HepG2 (cell line): ENCODE data around the gene ZNF514. TPM values are rescaled to one million over a fixed set of nuclear protein-coding genes. Genes with fewer than 3 reads are reported as not detected.

ENCODE experiments used
- ATAC-seq: fragments of 200-7000 bp; cut with Tn5 transposase; 3 replicates; pipeline ENCODE4 v1.9.1; 2020; ENCODE audit warnings: mild to moderate bottlenecking, moderate library complexity
- BruUV-seq: library from RNA; stranded (reverse); fragments of 400-500 nt; replicated peaks from 2 replicates; lab custom pipeline; 2021; lab: Mats Ljungman, UMichigan
- CTCF ChIA-PET: fragments of 300-600 bp; formaldehyde crosslinking; extraction: SDS; loops from one replicate; lab custom pipeline; 2021; ENCODE audit warnings: low total read pairs, inconsistent platforms, low intra/inter-chr PET ratio; lab: Yijun Ruan, JAX
- POLR2A ChIA-PET: fragments of 350-600 bp; sonication (Branson Sonifier 250); formaldehyde crosslinking; loops from one replicate; lab custom pipeline; 2020; ENCODE audit warnings: antibody characterized with exemption, inconsistent platforms; lab: Yijun Ruan, JAX
- DNase-seq: peaks from one replicate; pipeline ENCODE4 v3.0.0-alpha.2; 2015; ENCODE audit warnings: low spot score
- FAIRE-seq: peaks from 3 replicates; lab custom pipeline; 2011; peaks lifted over from hg19 to GRCh38; lab: Jason Lieb, UNC
- H2AFZ ChIP-seq: one replicate; pipeline ENCODE4 v1.6.1; 2011; ENCODE audit warnings: low read length, inconsistent platforms
- H3K27ac ChIP-seq: fragments of 300-600 bp; 3 replicates; pipeline ENCODE4 v1.8.0; 2011; ENCODE audit warnings: mixed run types, mild to moderate bottlenecking, mixed read lengths, low read length, inconsistent platforms; ENCODE audit not compliant: insufficient read depth; ENCODE audit errors: extremely low read length
- H3K27me3 ChIP-seq, 2 experiments: fragments of 200-600 bp in 1 of 2; 2 replicates in 1 of 2; 3 replicates in 1 of 2; pipeline versions ENCODE4 v1.6.0 to v1.8.0; 2011; ENCODE audit warnings: low read length in 2 of 2, mild to moderate bottlenecking in 2 of 2, moderate library complexity in 2 of 2, inconsistent platforms in 1 of 2; ENCODE audit not compliant: insufficient read depth in 2 of 2, control insufficient read depth in 1 of 2
- H3K36me3 ChIP-seq, 2 experiments: fragments of 200-600 bp in 1 of 2; replicated peaks in 1 of 2; 2 replicates in 1 of 2; 3 replicates in 1 of 2; pipeline versions ENCODE4 v1.5.1 to v1.8.0; 2011; ENCODE audit warnings: low read length in 2 of 2, inconsistent platforms in 1 of 2; ENCODE audit not compliant: insufficient read depth in 2 of 2, control insufficient read depth in 1 of 2
- H3K4me1 ChIP-seq: 2 replicates; pipeline ENCODE4 v1.5.1; 2012; ENCODE audit warnings: low read length, inconsistent platforms; ENCODE audit not compliant: insufficient read depth
- H3K4me2 ChIP-seq: 2 replicates; pipeline ENCODE4 v1.6.0; 2011; ENCODE audit warnings: low read depth, low read length, inconsistent platforms
- H3K4me3 ChIP-seq, 3 experiments: fragments of 200-600 bp in 1 of 3; sonication (generic), shearing (Covaris generic) in 1 of 3; replicated peaks in 1 of 3; 2 replicates each; pipeline ENCODE4 v1.5.1; 2011 to 2016; ENCODE audit warnings: low read length in 3 of 3, inconsistent platforms in 2 of 3, low read depth in 2 of 3, mild to moderate bottlenecking in 2 of 3, control low read depth in 1 of 3, mixed read lengths in 1 of 3; ENCODE audit not compliant: insufficient read depth in 1 of 3
- H3K79me2 ChIP-seq: one replicate; pipeline ENCODE4 v1.6.1; 2011; ENCODE audit warnings: low read length, inconsistent platforms; ENCODE audit not compliant: insufficient read depth
- H3K9ac ChIP-seq: 2 replicates; pipeline ENCODE4 v1.6.0; 2011; ENCODE audit warnings: mild to moderate bottlenecking, low read depth, low read length, inconsistent platforms; ENCODE audit not compliant: insufficient read depth
- H3K9me3 ChIP-seq: 2 replicates; pipeline ENCODE4 v1.5.1; 2012; ENCODE audit warnings: mild to moderate bottlenecking, low read length
- H4K20me1 ChIP-seq: 2 replicates; pipeline ENCODE4 v1.6.0; 2011; ENCODE audit warnings: inconsistent platforms, mild to moderate bottlenecking, low read length, moderate library complexity; ENCODE audit not compliant: insufficient read depth
- BCLAF1 ChIP-seq: fragments of 450-650 bp; IDR thresholded peaks from 2 replicates; pipeline ENCODE4 v1.6.1; 2017; ENCODE audit warnings: mild to moderate bottlenecking
- GATAD2A ChIP-seq: IDR thresholded peaks from 2 replicates; pipeline ENCODE4 v1.6.1; 2016
- HOXA5 ChIP-seq: sonication (generic); formaldehyde crosslinking; IDR thresholded peaks from 2 replicates; pipeline ENCODE4 v1.4.0; 2020; ENCODE audit warnings: missing genetic modification reagents
- MED13 ChIP-seq: sonication (generic); formaldehyde crosslinking; IDR thresholded peaks from 2 replicates; pipeline ENCODE4 v1.5.0; 2020; ENCODE audit warnings: missing genetic modification reagents
- MTF2 ChIP-seq: sonication (generic); formaldehyde crosslinking; IDR thresholded peaks from 2 replicates; pipeline ENCODE4 v1.5.0; 2020; ENCODE audit warnings: missing genetic modification reagents, borderline replicate concordance
- MXD1 ChIP-seq: sonication (generic); formaldehyde crosslinking; IDR thresholded peaks from 2 replicates; pipeline ENCODE4 v1.4.0; 2020; ENCODE audit warnings: mild to moderate bottlenecking, missing genetic modification reagents
- NAIF1 ChIP-seq: sonication (generic); formaldehyde crosslinking; IDR thresholded peaks from 2 replicates; pipeline ENCODE4 v1.5.0; 2020; ENCODE audit warnings: mild to moderate bottlenecking, missing genetic modification reagents, borderline replicate concordance
- NR2F6 ChIP-seq, 2 experiments: IDR thresholded peaks; 2 replicates each; pipeline ENCODE4 v1.6.1; 2016; ENCODE audit warnings: antibody characterized with exemption in 1 of 2, mild to moderate bottlenecking in 1 of 2
- PHF5A ChIP-seq: IDR thresholded peaks from one replicate; pipeline ENCODE4 v1.6.1; 2018; ENCODE audit warnings: low read depth, missing genetic modification reagents; ENCODE audit not compliant: unreplicated experiment
- SMC3 ChIP-seq: IDR thresholded peaks from 2 replicates; pipeline ENCODE4 v1.6.1; 2011; ENCODE audit warnings: low read length, improper control_type of control experiment
- TFAP4 ChIP-seq: sonication (generic); IDR thresholded peaks from 2 replicates; pipeline ENCODE4 v1.6.1; 2016; ENCODE audit warnings: low read depth, borderline replicate concordance
- ZFP41 ChIP-seq: sonication (generic); formaldehyde crosslinking; IDR thresholded peaks from 2 replicates; pipeline ENCODE4 v1.4.0; 2020; ENCODE audit warnings: mild to moderate bottlenecking, missing genetic modification reagents, borderline replicate concordance
- ZMYM4 ChIP-seq: sonication (generic); formaldehyde crosslinking; IDR thresholded peaks from 2 replicates; pipeline ENCODE4 v1.8.1; 2023; ENCODE audit warnings: mild to moderate bottlenecking, missing genetic modification reagents
- ZNF362 ChIP-seq: sonication (generic); formaldehyde crosslinking; IDR thresholded peaks from 2 replicates; pipeline ENCODE4 v1.4.0; 2020; ENCODE audit warnings: missing genetic modification reagents, mild to moderate bottlenecking, borderline replicate concordance
- ZNF790 ChIP-seq: sonication (generic); formaldehyde crosslinking; IDR thresholded peaks from 2 replicates; pipeline ENCODE4 v1.8.0; 2022; ENCODE audit warnings: missing genetic modification reagents, mild to moderate bottlenecking, borderline replicate concordance
- WGBS: methylation state at CpG from one replicate; pipeline ENCODE4 v1.1.6; 2017; ENCODE audit warnings: low lambda C conversion rate; 5-methylcytosine and 5-hydroxymethylcytosine counted together
- in situ Hi-C: cut with HindIII; loops from 2 replicates; pipeline ENCODE4 v1.10.0; 2017; ENCODE audit warnings: low pct_unique_long_range_greater_than_20kb; ENCODE audit not compliant: extremely low pct_ligation_motif_present
- intact Hi-C: fragments of 100-400 bp; cut with micrococcal nuclease; formaldehyde crosslinking; loops from one replicate; pipeline ENCODE4 v1.10.0; 2022; ENCODE audit not compliant: unreplicated experiment
- polyA plus RNA-seq, 8 experiments: library from polyadenylated mRNA; depleted of rRNA in 3 of 8; stranded (reverse) in 7 of 8; unstranded in 1 of 8; fragments of >200 nt; fragmentation: Illumina TruSeq in 4 of 8; extraction: Trizol in 4 of 8; gene quantifications; 2 replicates each; pipeline versions ENCODE4 v1.2.1 to v1.2.3, GENCODE V29; 2011 to 2016; ENCODE audit warnings: low read depth in 4 of 8, missing spikeins in 1 of 8, mixed read lengths in 1 of 8; ENCODE audit not compliant: insufficient read depth in 1 of 8
- total RNA-seq, 5 experiments: library from RNA; depleted of rRNA; stranded (reverse); fragments of >200 nt; fragmentation: Illumina TruSeq; extraction: Trizol; gene quantifications; 2 replicates each; pipeline ENCODE4 v1.2.3, GENCODE V29; 2016; ENCODE audit warnings: low read depth in 1 of 5

The ZNF514 gene
- total and polyA plus RNA-seq, 2 of the 13 experiments (the other 11 are each of a cell fraction or from before 2014, with no cell fraction given): 15.2 to 18.7 TPM

- TF ChIP-seq BCLAF1: no peak
- 0 out of 2 replicates have a peak, but pooled peaks have one; percentile 66 for TF ChIP-seq ZFP41 (CRISPR knock-in tag)
- peak; percentile 94 for TF ChIP-seq PHF5A (CRISPR knock-in tag)
Observed at GRCh38 chr2:95121407-95122196, 38.0 kb downstream of the ZNF514 start, which contains the start of gene MRPS5 (continued).

GRCh38 chr2:95121093-95121406 lies 38.6 kb downstream of the ZNF514 start:
- peak overlapping the region; percentile 99 for H3K4me2 ChIP-seq
- BruUV-seq: TSS peak; percentile 48
- H3K4me3 ChIP-seq: peak overlapping the region; percentile 76 to 96 (median 94)
- FAIRE-seq (no peak), DNase-seq (peak; percentile 73), ATAC-seq (peak; percentile 33)
- H3K9ac ChIP-seq: peak overlapping the region; percentile 91
- peak overlapping the region; percentile 36 for H2AFZ ChIP-seq
- H3K27me3 ChIP-seq: no peaks in the 10 kb centered on the region; a peak in 1 of 5 replicates
- peak overlapping the region; percentile 87 for H3K27ac ChIP-seq
- no peaks in the 10 kb centered on the region for H3K9me3 ChIP-seq
- WGBS: 1% methylated on average over 11 of the region's 11 CpGs
- peaks cover 44% of the 10 kb centered on the region for H3K4me1 ChIP-seq
- ChIA-PET CTCF (no interaction called here), POLR2A (interaction anchor here (1.7 to 3.8 kb wide), 3 partner anchors 38 to 44 kb away, joined by 11 to 48 read pairs (median 13); partner anchors contain the start of genes ZNF2 and ZNF514)
- peaks cover 2 to 12% of the 10 kb centered on the region in 2 experiments; a peak in 3 of 5 replicates for H3K36me3 ChIP-seq
- intact Hi-C loops: loop anchor here (2.0 kb wide), 1 partner anchor 44 kb away; the partner anchor contains the start of gene ZNF2
- H4K20me1 ChIP-seq: peaks cover 12% of the 10 kb centered on the region; the same call in 1 of the 2 replicates
- in situ Hi-C loops: no loop called here
- peaks cover 37% of the 10 kb centered on the region for H3K79me2 ChIP-seq
- no peak for TF ChIP-seq ZNF362 (CRISPR knock-in tag)
- no peak; the same call in 1 of the 2 replicates for TF ChIP-seq MTF2
- TF ChIP-seq NAIF1 (CRISPR knock-in tag): peak; percentile 87; the same call in 1 of the 2 replicates
- peak; percentile 63 for TF ChIP-seq NR2F6 (IDR thresholded peaks at IDR 0.05)
- TF ChIP-seq NR2F6 (CRISPR knock-in tag; IDR thresholded peaks at IDR 0.05): no peak
- TF ChIP-seq ZMYM4 (CRISPR knock-in tag): no peak
- no peak for TF ChIP-seq TFAP4
- no peak for TF ChIP-seq GATAD2A (CRISPR knock-in tag)
- TF ChIP-seq SMC3: no peak
- TF ChIP-seq ZNF790 (CRISPR knock-in tag): no peak
- no peak for TF ChIP-seq MED13 (CRISPR knock-in tag)
- TF ChIP-seq MXD1 (CRISPR knock-in tag): no peak
- TF ChIP-seq HOXA5 (CRISPR knock-in tag): no peak
